WTC11 (cell line): ENCODE results near the gene WDR54.

Experiments used
- ATF1 ChIP-seq: sonication (generic); formaldehyde crosslinking; IDR thresholded peaks from 2 replicates; pipeline ENCODE4 v1.8.1; 2023; ENCODE audit warnings: mild to moderate bottlenecking, moderate library complexity, missing genetic modification reagents
- ATF3 ChIP-seq: sonication (generic); formaldehyde crosslinking; conservative IDR thresholded peaks from 2 replicates; pipeline ENCODE4 v1.8.1; 2022; ENCODE audit warnings: mild to moderate bottlenecking, missing genetic modification reagents
- CTCF ChIP-seq: fragments of 200-600 bp; IDR thresholded peaks from 2 replicates; pipeline ENCODE4 v1.8.0; 2022; ENCODE audit warnings: antibody characterized with exemption
- FOXJ3 ChIP-seq: sonication (generic); formaldehyde crosslinking; IDR thresholded peaks from 2 replicates; pipeline ENCODE4 v1.9.0; 2021; ENCODE audit warnings: missing genetic modification reagents, mild to moderate bottlenecking, borderline replicate concordance
- IRF1 ChIP-seq: sonication (generic); formaldehyde crosslinking; IDR thresholded peaks from 2 replicates; pipeline ENCODE4 v1.8.0; 2023; ENCODE audit warnings: missing genetic modification reagents
- JUN ChIP-seq: sonication (generic); formaldehyde crosslinking; IDR thresholded peaks from 2 replicates; pipeline ENCODE4 v1.8.0; 2023; ENCODE audit warnings: mild to moderate bottlenecking, missing genetic modification reagents
- SMAD3 ChIP-seq: sonication (generic); formaldehyde crosslinking; IDR thresholded peaks from 2 replicates; pipeline ENCODE4 v1.8.0; 2022; ENCODE audit warnings: missing genetic modification reagents, mild to moderate bottlenecking, borderline replicate concordance
- TP53 ChIP-seq: sonication (generic); formaldehyde crosslinking; IDR thresholded peaks from 2 replicates; pipeline ENCODE4 v1.8.1; 2023; ENCODE audit warnings: mild to moderate bottlenecking, missing genetic modification reagents
- ZBTB21 ChIP-seq: sonication (generic); formaldehyde crosslinking; IDR thresholded peaks from 2 replicates; pipeline ENCODE4 v1.8.1; 2023; ENCODE audit warnings: mild to moderate bottlenecking, missing genetic modification reagents, borderline replicate concordance
- TF ChIP-seq, protein P1 (sequence below): sonication (generic); formaldehyde crosslinking; IDR thresholded peaks from 2 replicates; pipeline ENCODE4 v1.8.0; 2022; ENCODE audit warnings: mild to moderate bottlenecking, missing genetic modification reagents

DNA sequence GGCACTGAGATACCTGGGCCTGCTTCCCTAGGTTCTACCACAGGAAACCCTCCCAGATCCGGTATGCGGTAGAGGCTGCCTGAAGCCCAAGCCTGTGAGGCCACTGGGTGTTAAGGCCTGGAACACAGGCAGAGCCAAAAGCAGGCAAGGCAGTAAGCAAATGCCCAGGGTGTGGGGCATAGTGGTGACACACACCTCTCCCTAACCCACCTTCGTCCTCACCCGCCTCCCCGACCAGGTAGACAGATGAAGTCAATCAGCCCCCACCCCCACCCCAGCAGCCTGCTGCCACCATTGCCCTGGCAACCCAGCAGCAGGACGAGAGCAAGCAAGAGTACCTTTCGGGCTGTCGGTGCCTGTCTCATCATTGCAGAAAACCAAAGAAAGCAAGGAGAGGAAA is 47.5 kb upstream of the WDR54 start:
- TF ChIP-seq CTCF: no peak
- TF ChIP-seq FOXJ3 (CRISPR knock-in tag): no peak
- no peak for TF ChIP-seq TP53 (CRISPR knock-in tag)
- no peak for TF ChIP-seq ATF3 (CRISPR knock-in tag)
- no peak for TF ChIP-seq IRF1 (CRISPR knock-in tag)
- TF ChIP-seq, protein P1, sequence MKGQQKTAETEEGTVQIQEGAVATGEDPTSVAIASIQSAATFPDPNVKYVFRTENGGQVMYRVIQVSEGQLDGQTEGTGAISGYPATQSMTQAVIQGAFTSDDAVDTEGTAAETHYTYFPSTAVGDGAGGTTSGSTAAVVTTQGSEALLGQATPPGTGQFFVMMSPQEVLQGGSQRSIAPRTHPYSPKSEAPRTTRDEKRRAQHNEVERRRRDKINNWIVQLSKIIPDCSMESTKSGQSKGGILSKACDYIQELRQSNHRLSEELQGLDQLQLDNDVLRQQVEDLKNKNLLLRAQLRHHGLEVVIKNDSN (CRISPR knock-in tag): no peak
- TF ChIP-seq SMAD3 (CRISPR knock-in tag): no peak
- no peak for TF ChIP-seq JUN (CRISPR knock-in tag)
- no peak for TF ChIP-seq ATF1 (CRISPR knock-in tag)
- no peak for TF ChIP-seq ZBTB21
